GM12878 (cell line): ENCODE measurements around the gene CCDC134. TPM values are rescaled to one million over a fixed set of nuclear protein-coding genes. Genes with fewer than 3 reads are reported as not detected.

ENCODE experiments used
- ATAC-seq: fragments of 200-7000 bp; cut with Tn5 transposase; 3 replicates; pipeline ENCODE4 v1.9.1; 2020; ENCODE audit warnings: mild to moderate bottlenecking, moderate library complexity
- BruUV-seq: library from RNA; stranded (reverse); fragments of 400-500 nt; replicated peaks from 2 replicates; lab custom pipeline; 2021; lab: Mats Ljungman, UMichigan
- CTCF ChIA-PET: fragments of 300-600 bp; sonication (Branson Sonifier 250); formaldehyde crosslinking; extraction: SDS; loops from one replicate; lab custom pipeline; 2021; ENCODE audit warnings: inconsistent platforms; lab: Yijun Ruan, JAX
- POLR2A ChIA-PET: fragments of 350-600 bp; formaldehyde crosslinking; extraction: SDS; loops from one replicate; lab custom pipeline; 2021; ENCODE audit warnings: inconsistent platforms; lab: Charles Lee
- RAD21 ChIA-PET: fragments of 300-600 bp; sonication (Branson Sonifier 250); formaldehyde crosslinking; loops from one replicate; lab custom pipeline; 2023; ENCODE audit warnings: antibody characterized with exemption; ENCODE audit not compliant: unreplicated experiment; lab: Charles Lee
- SMC1A ChIA-PET: fragments of 300-600 bp; sonication (Branson Sonifier 250); formaldehyde crosslinking; loops from one replicate; lab custom pipeline; 2023; ENCODE audit not compliant: unreplicated experiment, uncharacterized antibody; lab: Charles Lee
- DNase-seq: peaks from one replicate; pipeline ENCODE4 v3.0.0-alpha.2; 2011; ENCODE audit warnings: low read depth, low spot score
- FAIRE-seq: peaks from 3 replicates; lab custom pipeline; 2011; peaks lifted over from hg19 to GRCh38; lab: Jason Lieb, UNC
- H2AFZ ChIP-seq: 2 replicates; pipeline ENCODE4 v1.6.0; 2011; ENCODE audit warnings: low read depth, low read length, control low read depth; ENCODE audit not compliant: control insufficient read depth
- H3K27ac ChIP-seq: 2 replicates; pipeline ENCODE4 v1.5.1; 2011; ENCODE audit warnings: control low read depth; ENCODE audit not compliant: control insufficient read depth, insufficient read depth
- H3K27me3 ChIP-seq, 2 experiments: replicated peaks in 1 of 2; 2 replicates each; pipeline versions ENCODE4 v1.6.0 to v1.6.1; 2011; ENCODE audit warnings: low read length in 1 of 2; ENCODE audit not compliant: control insufficient read depth in 2 of 2, insufficient read depth in 2 of 2
- H3K36me3 ChIP-seq, 2 experiments: 2 replicates each; pipeline ENCODE4 v1.5.1; 2011; ENCODE audit warnings: low read length in 1 of 2; ENCODE audit not compliant: control insufficient read depth in 2 of 2, insufficient read depth in 2 of 2
- H3K4me1 ChIP-seq: 2 replicates; pipeline ENCODE4 v1.6.1; 2011; ENCODE audit warnings: mild to moderate bottlenecking, low read length, moderate library complexity, mixed read lengths; ENCODE audit not compliant: control insufficient read depth, insufficient read depth
- H3K4me2 ChIP-seq: 2 replicates; pipeline ENCODE4 v1.6.0; 2011; ENCODE audit warnings: control low read depth; ENCODE audit not compliant: control insufficient read depth, insufficient read depth
- H3K4me3 ChIP-seq: fragments of 200-600 bp; sonication (generic); 2 replicates; pipeline ENCODE4 v1.5.1; 2016
- H3K79me2 ChIP-seq: 2 replicates; pipeline ENCODE4 v1.6.0; 2011; ENCODE audit warnings: low read length; ENCODE audit not compliant: control insufficient read depth, insufficient read depth
- H3K9ac ChIP-seq: 2 replicates; pipeline ENCODE4 v1.8.0; 2011; ENCODE audit warnings: low read length, control low read depth, mixed read lengths; ENCODE audit not compliant: control insufficient read depth, insufficient read depth
- H3K9me3 ChIP-seq: replicated peaks from 3 replicates; pipeline ENCODE4 v1.5.1; 2011; ENCODE audit warnings: mild to moderate bottlenecking, low read length; ENCODE audit not compliant: control insufficient read depth, insufficient read depth
- H4K20me1 ChIP-seq: 2 replicates; pipeline ENCODE4 v1.6.0; 2011; ENCODE audit not compliant: control insufficient read depth, insufficient read depth
- ASH2L ChIP-seq: fragments of 300-600, 200-600 bp; sonication (generic); IDR thresholded peaks from 2 replicates; pipeline ENCODE4 v1.6.1; 2017; ENCODE audit warnings: low read depth, mild to moderate bottlenecking, borderline replicate concordance
- CBX5 ChIP-seq: sonication (generic); IDR thresholded peaks from 2 replicates; pipeline ENCODE4 v1.6.1; 2016; ENCODE audit warnings: low read depth, moderate library complexity, mild to moderate bottlenecking, inconsistent platforms
- HCFC1 ChIP-seq: fragments of 150-350 bp; IDR thresholded peaks from 2 replicates; pipeline ENCODE4 v1.6.1; 2014; ENCODE audit warnings: low read length
- JUNB ChIP-seq: IDR thresholded peaks from 2 replicates; pipeline ENCODE4 v1.6.1; 2016; ENCODE audit warnings: antibody characterized with exemption, mild to moderate bottlenecking
- LARP7 ChIP-seq: fragments of 450-650 bp; IDR thresholded peaks from 2 replicates; pipeline ENCODE4 v1.6.1; 2017; ENCODE audit warnings: mild to moderate bottlenecking
- POLR2A ChIP-seq: IDR thresholded peaks from 2 replicates; pipeline ENCODE4 v1.6.1; 2011; ENCODE audit warnings: low read depth, mild to moderate bottlenecking, low read length
- RELB ChIP-seq: fragments of 450-650 bp; IDR thresholded peaks from 2 replicates; pipeline ENCODE4 v1.6.1; 2017; ENCODE audit warnings: low read depth, mild to moderate bottlenecking, moderate library complexity
- SPI1 ChIP-seq: IDR thresholded peaks from 2 replicates; pipeline ENCODE4 v1.6.1; 2011; ENCODE audit warnings: low read depth, mild to moderate bottlenecking, low read length, moderate library complexity, borderline replicate concordance; ENCODE audit not compliant: insufficient read depth
- SRF ChIP-seq, 2 experiments: IDR thresholded peaks; 2 replicates each; pipeline ENCODE4 v1.6.1; 2011; ENCODE audit warnings: low read depth in 2 of 2, low read length in 2 of 2, mild to moderate bottlenecking in 1 of 2, moderate library complexity in 1 of 2
- TCF3 ChIP-seq: IDR thresholded peaks from 2 replicates; pipeline ENCODE4 v1.6.1; 2012; ENCODE audit warnings: low read depth, mild to moderate bottlenecking, low read length, borderline replicate concordance; ENCODE audit not compliant: insufficient read depth
- USF2 ChIP-seq: IDR thresholded peaks from 2 replicates; pipeline ENCODE4 v1.6.1; 2011; ENCODE audit warnings: low read depth, low read length, improper control_type of control experiment, borderline replicate concordance
- in situ Hi-C: fragments of 300-500 bp; cut with MboI; formaldehyde crosslinking; loops from 9 replicates; pipeline ENCODE4 v1.14.3; 2018; ENCODE audit warnings: mixed read lengths
- intact Hi-C: fragments of 100-400 bp; cut with micrococcal nuclease; formaldehyde crosslinking; loops from one replicate; pipeline ENCODE4 v1.14.2; 2022; ENCODE audit not compliant: unreplicated experiment
- polyA plus RNA-seq, 11 experiments: library from polyadenylated mRNA; depleted of rRNA in 4 of 11; unstranded in 6 of 11; stranded (reverse) in 5 of 11; fragments of >200 nt; fragmentation: Nextera tagmentation in 4 of 11; fragmentation: Illumina TruSeq in 1 of 11; extraction: Ambion mirVana in 4 of 11; extraction: Trizol in 1 of 11; gene quantifications; 1 replicate in 1 of 11; 2 replicates in 10 of 11; pipeline versions ENCODE4 v1.2.1 to v1.2.3, GENCODE V29; 2011 to 2016; ENCODE audit warnings: inconsistent platforms in 2 of 11, missing spikeins in 2 of 11, low read depth in 1 of 11
- total RNA-seq, 4 experiments: library from RNA; depleted of rRNA in 3 of 4; stranded (reverse); fragments of >200 nt in 3 of 4; fragmentation: Illumina TruSeq in 1 of 4; extraction: Trizol in 1 of 4; gene quantifications; 2 replicates each; pipeline versions ENCODE4 v1.2.1 to v1.2.3, GENCODE V29; 2013 to 2021
- TF ChIP-seq, protein P1 (sequence below), 3 experiments: IDR thresholded peaks in 2 of 3; conservative IDR thresholded peaks in 1 of 3; 2 replicates each; pipeline ENCODE4 v1.5.1; 2011; ENCODE audit warnings: low read depth in 3 of 3, low read length in 3 of 3, mild to moderate bottlenecking in 3 of 3, control low read depth in 2 of 3, moderate library complexity in 2 of 3, inconsistent platforms in 1 of 3, mixed read lengths in 1 of 3; ENCODE audit not compliant: control insufficient read depth in 2 of 3, insufficient read depth in 1 of 3; ENCODE audit errors: extremely low read depth in 1 of 3

CCDC134 gene
- total and polyA plus RNA-seq, 10 of the 15 experiments (the other 5 are each of a cell fraction or from before 2014, with no cell fraction given) = 0.35 to 19.3 (median 11.8) TPM

DNA sequence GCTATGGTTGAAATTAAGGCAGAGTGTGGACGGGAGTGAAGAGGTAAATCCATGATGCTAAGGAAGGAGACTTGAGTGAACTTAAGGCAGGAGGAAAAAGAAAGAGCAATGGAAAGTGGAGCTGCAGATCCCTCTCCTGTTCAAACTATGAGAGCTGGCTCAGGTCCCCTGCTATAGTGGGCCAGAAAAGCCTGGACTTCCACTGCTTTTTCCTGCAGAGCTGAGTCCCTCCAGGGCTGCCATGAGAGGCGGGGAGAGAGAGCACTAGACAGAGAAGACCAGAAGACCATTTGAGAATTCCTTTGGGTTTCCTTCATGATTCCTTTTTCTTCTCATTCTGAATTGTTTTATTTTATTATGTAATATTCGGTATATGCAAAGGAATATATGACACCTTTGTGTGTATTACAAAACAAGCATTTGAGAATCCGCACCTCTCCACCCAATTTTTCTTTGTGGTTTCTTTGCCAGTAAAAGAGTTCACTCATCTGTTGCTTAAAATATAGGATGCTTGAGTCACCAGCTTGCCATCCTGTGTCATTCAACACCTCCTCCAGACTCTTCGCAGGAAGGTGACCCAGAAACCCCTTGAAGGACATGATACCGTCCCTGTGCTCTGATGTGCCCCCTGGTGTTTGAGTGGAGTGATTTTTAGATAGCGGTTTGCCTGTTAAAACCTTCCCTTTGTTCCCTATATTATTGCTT is 56.8 kb downstream of the CCDC134 start (continued):
- TF ChIP-seq SPI1 (0 out of 2 replicates have a peak, but pooled peaks have one; percentile 16), RELB (peak; percentile 44; the same call in 1 of the 2 replicates)
- TF ChIP-seq, all 136 proteins: peak for 21

GRCh38 chr22:41857860-41858199 is 57.4 kb downstream of the CCDC134 start:
- Histone ChIP-seq H2AFZ (no peak overlapping the region), H3K9ac (no peak overlapping the region), H4K20me1 (0 out of 2 replicates have a peak, but pooled peaks cover 3% of the 10 kb centered on the region), H3K36me3 (peaks cover 0 to 3% of the 10 kb centered on the region in 2 experiments; a peak in 1 of 4 replicates), H3K4me3 (no peak overlapping the region), H3K4me1 (peaks cover 52% of the 10 kb centered on the region), H3K9me3 (no peaks in the 10 kb centered on the region), H3K4me2 (no peak overlapping the region), H3K27me3 (no peaks in the 10 kb centered on the region), H3K27ac (no peak overlapping the region), H3K79me2 (peaks cover 85% of the 10 kb centered on the region)
- DNase-seq (no peak), FAIRE-seq (no peak), ATAC-seq (no peak)
- POLR2A ChIA-PET = interaction anchor here (1.0 to 11.8 kb wide), 7 partner anchors 13 to 91 kb away, joined by 3 to 135 read pairs (median 4); no protein-coding TSS in a partner anchor
- no peak for TF ChIP-seq HCFC1
- no peak for TF ChIP-seq TCF3
- TF ChIP-seq USF2 = no peak
- TF ChIP-seq JUNB = no peak
- no peak for TF ChIP-seq SRF (IDR thresholded peaks at IDR 0.05; ENCODE audit: low read depth in 2 of 2, low read length in 2 of 2)
- TF ChIP-seq POLR2A = no peak
- no peak for TF ChIP-seq ASH2L
- TF ChIP-seq, protein P1, sequence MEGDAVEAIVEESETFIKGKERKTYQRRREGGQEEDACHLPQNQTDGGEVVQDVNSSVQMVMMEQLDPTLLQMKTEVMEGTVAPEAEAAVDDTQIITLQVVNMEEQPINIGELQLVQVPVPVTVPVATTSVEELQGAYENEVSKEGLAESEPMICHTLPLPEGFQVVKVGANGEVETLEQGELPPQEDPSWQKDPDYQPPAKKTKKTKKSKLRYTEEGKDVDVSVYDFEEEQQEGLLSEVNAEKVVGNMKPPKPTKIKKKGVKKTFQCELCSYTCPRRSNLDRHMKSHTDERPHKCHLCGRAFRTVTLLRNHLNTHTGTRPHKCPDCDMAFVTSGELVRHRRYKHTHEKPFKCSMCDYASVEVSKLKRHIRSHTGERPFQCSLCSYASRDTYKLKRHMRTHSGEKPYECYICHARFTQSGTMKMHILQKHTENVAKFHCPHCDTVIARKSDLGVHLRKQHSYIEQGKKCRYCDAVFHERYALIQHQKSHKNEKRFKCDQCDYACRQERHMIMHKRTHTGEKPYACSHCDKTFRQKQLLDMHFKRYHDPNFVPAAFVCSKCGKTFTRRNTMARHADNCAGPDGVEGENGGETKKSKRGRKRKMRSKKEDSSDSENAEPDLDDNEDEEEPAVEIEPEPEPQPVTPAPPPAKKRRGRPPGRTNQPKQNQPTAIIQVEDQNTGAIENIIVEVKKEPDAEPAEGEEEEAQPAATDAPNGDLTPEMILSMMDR (IDR thresholded peaks at IDR 0.05 in 2 of 3, conservative IDR thresholded peaks at IDR 0.05 in 1 of 3; ENCODE audit: control insufficient read depth in 2 of 3, extremely low read depth in 1 of 3, insufficient read depth in 1 of 3, low read depth in 3 of 3, low read length in 3 of 3) = no peak
- TF ChIP-seq CBX5 = no peak
- TF ChIP-seq LARP7 = no peak
- no TSS peak for BruUV-seq
- CTCF ChIA-PET = interaction anchor here (0.9 to 5.8 kb wide), 13 partner anchors 11 to 160 kb away, joined by 3 to 51 read pairs (median 8); partner anchors contain the start of genes CCDC134, MEI1 and SREBF2
- intact Hi-C loops (loop anchor here (1.0 to 5.0 kb wide), 2 partner anchors 36 to 112 kb away; no protein-coding TSS in a partner anchor), in situ Hi-C loops (no loop called here)
- SMC1A ChIA-PET = interaction anchor here (0.5 to 5.9 kb wide), 14 partner anchors 13 to 159 kb away, joined by 3 to 96 read pairs (median 6); partner anchors contain the start of genes CCDC134, MEI1 and SREBF2
- RAD21 ChIA-PET = interaction anchor here (0.9 to 3.5 kb wide), 10 partner anchors 14 to 111 kb away, joined by 3 to 20 read pairs (median 6); no protein-coding TSS in a partner anchor
